HepG2 (cell line): ENCODE results near the gene MDP1. TPM values are rescaled to one million over a fixed set of nuclear protein-coding genes. Genes with fewer than 3 reads are reported as not detected.

Source experiments
- ATAC-seq: fragments of 200-7000 bp; cut with Tn5 transposase; 3 replicates; pipeline ENCODE4 v1.9.1; 2020; ENCODE audit warnings: mild to moderate bottlenecking, moderate library complexity
- BruUV-seq: library from RNA; stranded (reverse); fragments of 400-500 nt; replicated peaks from 2 replicates; lab custom pipeline; 2021; lab: Mats Ljungman, UMichigan
- CTCF ChIA-PET: fragments of 300-600 bp; formaldehyde crosslinking; extraction: SDS; loops from one replicate; lab custom pipeline; 2021; ENCODE audit warnings: low total read pairs, inconsistent platforms, low intra/inter-chr PET ratio; lab: Yijun Ruan, JAX
- POLR2A ChIA-PET: fragments of 350-600 bp; sonication (Branson Sonifier 250); formaldehyde crosslinking; loops from one replicate; lab custom pipeline; 2020; ENCODE audit warnings: antibody characterized with exemption, inconsistent platforms; lab: Yijun Ruan, JAX
- DNase-seq: peaks from one replicate; pipeline ENCODE4 v3.0.0-alpha.2; 2015; ENCODE audit warnings: low spot score
- FAIRE-seq: peaks from 3 replicates; lab custom pipeline; 2011; peaks lifted over from hg19 to GRCh38; lab: Jason Lieb, UNC
- H2AFZ ChIP-seq: one replicate; pipeline ENCODE4 v1.6.1; 2011; ENCODE audit warnings: low read length, inconsistent platforms
- H3K27ac ChIP-seq: fragments of 300-600 bp; 3 replicates; pipeline ENCODE4 v1.8.0; 2011; ENCODE audit warnings: mixed run types, mild to moderate bottlenecking, mixed read lengths, low read length, inconsistent platforms; ENCODE audit not compliant: insufficient read depth; ENCODE audit errors: extremely low read length
- H3K27me3 ChIP-seq, 2 experiments: fragments of 200-600 bp in 1 of 2; 2 replicates in 1 of 2; 3 replicates in 1 of 2; pipeline versions ENCODE4 v1.6.0 to v1.8.0; 2011; ENCODE audit warnings: low read length in 2 of 2, mild to moderate bottlenecking in 2 of 2, moderate library complexity in 2 of 2, inconsistent platforms in 1 of 2; ENCODE audit not compliant: insufficient read depth in 2 of 2, control insufficient read depth in 1 of 2
- H3K36me3 ChIP-seq, 2 experiments: fragments of 200-600 bp in 1 of 2; replicated peaks in 1 of 2; 2 replicates in 1 of 2; 3 replicates in 1 of 2; pipeline versions ENCODE4 v1.5.1 to v1.8.0; 2011; ENCODE audit warnings: low read length in 2 of 2, inconsistent platforms in 1 of 2; ENCODE audit not compliant: insufficient read depth in 2 of 2, control insufficient read depth in 1 of 2
- H3K4me1 ChIP-seq: 2 replicates; pipeline ENCODE4 v1.5.1; 2012; ENCODE audit warnings: low read length, inconsistent platforms; ENCODE audit not compliant: insufficient read depth
- H3K4me2 ChIP-seq: 2 replicates; pipeline ENCODE4 v1.6.0; 2011; ENCODE audit warnings: low read depth, low read length, inconsistent platforms
- H3K4me3 ChIP-seq, 3 experiments: fragments of 200-600 bp in 1 of 3; sonication (generic), shearing (Covaris generic) in 1 of 3; replicated peaks in 1 of 3; 2 replicates each; pipeline ENCODE4 v1.5.1; 2011 to 2016; ENCODE audit warnings: low read length in 3 of 3, inconsistent platforms in 2 of 3, low read depth in 2 of 3, mild to moderate bottlenecking in 2 of 3, control low read depth in 1 of 3, mixed read lengths in 1 of 3; ENCODE audit not compliant: insufficient read depth in 1 of 3
- H3K79me2 ChIP-seq: one replicate; pipeline ENCODE4 v1.6.1; 2011; ENCODE audit warnings: low read length, inconsistent platforms; ENCODE audit not compliant: insufficient read depth
- H3K9ac ChIP-seq: 2 replicates; pipeline ENCODE4 v1.6.0; 2011; ENCODE audit warnings: mild to moderate bottlenecking, low read depth, low read length, inconsistent platforms; ENCODE audit not compliant: insufficient read depth
- H3K9me3 ChIP-seq: 2 replicates; pipeline ENCODE4 v1.5.1; 2012; ENCODE audit warnings: mild to moderate bottlenecking, low read length
- H4K20me1 ChIP-seq: 2 replicates; pipeline ENCODE4 v1.6.0; 2011; ENCODE audit warnings: inconsistent platforms, mild to moderate bottlenecking, low read length, moderate library complexity; ENCODE audit not compliant: insufficient read depth
- ARID3A ChIP-seq: IDR thresholded peaks from 2 replicates; pipeline ENCODE4 v1.6.1; 2012; ENCODE audit warnings: low read depth, low read length, improper control_type of control experiment
- HES4 ChIP-seq: sonication (generic); formaldehyde crosslinking; IDR thresholded peaks from 2 replicates; pipeline ENCODE4 v1.9.0; 2021; ENCODE audit warnings: mild to moderate bottlenecking, missing genetic modification reagents, borderline replicate concordance
- IRF1 ChIP-seq: sonication (generic); formaldehyde crosslinking; IDR thresholded peaks from 2 replicates; pipeline ENCODE4 v1.4.0; 2020; ENCODE audit warnings: low read depth, mild to moderate bottlenecking, missing genetic modification reagents
- NFE2L2 ChIP-seq: fragments of 150-350 bp; IDR thresholded peaks from 2 replicates; pipeline ENCODE4 v1.6.1; 2014; ENCODE audit warnings: low read length
- ZNF572 ChIP-seq: sonication (generic); formaldehyde crosslinking; IDR thresholded peaks from 2 replicates; pipeline ENCODE4 v1.5.1; 2020; ENCODE audit warnings: mild to moderate bottlenecking, missing genetic modification reagents
- WGBS: methylation state at CpG from one replicate; pipeline ENCODE4 v1.1.6; 2017; ENCODE audit warnings: low lambda C conversion rate; 5-methylcytosine and 5-hydroxymethylcytosine counted together
- in situ Hi-C: cut with HindIII; loops from 2 replicates; pipeline ENCODE4 v1.10.0; 2017; ENCODE audit warnings: low pct_unique_long_range_greater_than_20kb; ENCODE audit not compliant: extremely low pct_ligation_motif_present
- intact Hi-C: fragments of 100-400 bp; cut with micrococcal nuclease; formaldehyde crosslinking; loops from one replicate; pipeline ENCODE4 v1.10.0; 2022; ENCODE audit not compliant: unreplicated experiment
- polyA plus RNA-seq, 8 experiments: library from polyadenylated mRNA; depleted of rRNA in 3 of 8; stranded (reverse) in 7 of 8; unstranded in 1 of 8; fragments of >200 nt; fragmentation: Illumina TruSeq in 4 of 8; extraction: Trizol in 4 of 8; gene quantifications; 2 replicates each; pipeline versions ENCODE4 v1.2.1 to v1.2.3, GENCODE V29; 2011 to 2016; ENCODE audit warnings: low read depth in 4 of 8, missing spikeins in 1 of 8, mixed read lengths in 1 of 8; ENCODE audit not compliant: insufficient read depth in 1 of 8
- total RNA-seq, 5 experiments: library from RNA; depleted of rRNA; stranded (reverse); fragments of >200 nt; fragmentation: Illumina TruSeq; extraction: Trizol; gene quantifications; 2 replicates each; pipeline ENCODE4 v1.2.3, GENCODE V29; 2016; ENCODE audit warnings: low read depth in 1 of 5

The MDP1 gene
- total and polyA plus RNA-seq, 2 of the 13 experiments (the other 11 are each of a cell fraction or from before 2014, with no cell fraction given), result 44.1 to 48.7 TPM

- POLR2A ChIA-PET, result interaction anchor here (3.2 to 18.0 kb wide), 2 partner anchors 22 to 51 kb away, joined by 22 to 850 read pairs; partner anchors contain the start of genes CIDEB, DHRS1, LTB4R and LTB4R2
- Histone ChIP-seq H3K36me3 (no peaks in the 10 kb centered on the region; a peak in 1 of 5 replicates), H3K27me3 (no peaks in the 10 kb centered on the region), H3K4me2 (no peak overlapping the region), H3K4me1 (peaks cover 26% of the 10 kb centered on the region), H4K20me1 (no peaks in the 10 kb centered on the region), H3K9ac (no peak overlapping the region), H3K4me3 (no peak overlapping the region), H3K79me2 (no peaks in the 10 kb centered on the region), H3K9me3 (no peaks in the 10 kb centered on the region), H3K27ac (no peak overlapping the region), H2AFZ (no peak overlapping the region)
- in situ Hi-C loops, result loop anchor here (10.0 kb wide), 1 partner anchor 185 kb away; no protein-coding TSS in a partner anchor
- CTCF ChIA-PET, result no interaction called here
- no peak for FAIRE-seq
- no peak for DNase-seq
- 75% methylated on average over 13 of the region's 13 CpGs for WGBS
- TF ChIP-seq HES4 (peak; percentile 55; the same call in 1 of the 2 replicates), ZNF572 (0 out of 2 replicates have a peak, but pooled peaks have one; percentile 66), NFE2L2 (0 out of 2 replicates have a peak, but pooled peaks have one; percentile 9), ARID3A (no peak)
- intact Hi-C loops, result no loop called here
- ATAC-seq, result no peak
- no TSS peak for BruUV-seq
Observed at GRCh38 chr14:24249230-24250021, 33.6 kb upstream of the MDP1 start.

GRCh38 chr14:24247422-24247821 lies 31.6 kb upstream of the MDP1 start:
- Histone ChIP-seq H3K27me3 (no peaks in the 10 kb centered on the region), H3K79me2 (no peaks in the 10 kb centered on the region), H3K4me3 (no peak overlapping the region), H3K4me1 (peaks cover 32% of the 10 kb centered on the region), H4K20me1 (no peaks in the 10 kb centered on the region), H3K9me3 (no peaks in the 10 kb centered on the region), H3K4me2 (no peak overlapping the region), H2AFZ (no peak overlapping the region), H3K27ac (no peak overlapping the region), H3K36me3 (no peaks in the 10 kb centered on the region), H3K9ac (no peak overlapping the region)
- TF ChIP-seq IRF1 (CRISPR knock-in tag), result no peak
- in situ Hi-C loops, result loop anchor here (10.0 kb wide), 1 partner anchor 187 kb away; no protein-coding TSS in a partner anchor
- CTCF ChIA-PET, result no interaction called here
- BruUV-seq, result no TSS peak
- intact Hi-C loops, result no loop called here
- ATAC-seq (no peak), DNase-seq (no peak), FAIRE-seq (no peak)
- POLR2A ChIA-PET, result interaction anchor here (0.6 to 18.0 kb wide), 9 partner anchors 9 to 133 kb away, joined by 3 to 850 read pairs (median 4); partner anchors contain the start of genes CHMP4A, CIDEB, DHRS1 and LTB4R
- 75% methylated on average over 7 of the region's 7 CpGs for WGBS
